Epidermal melanocyte (primary cell): ENCODE measurements around the gene FOXN3.
A peak's percentile ranks its signal among the peaks of the same experiment; 100 is the strongest.

ENCODE experiments used
- DNase-seq: peaks from one replicate; pipeline ENCODE4 v3.0.0; 2011; ENCODE audit warnings: low spot score; ENCODE audit not compliant: insufficient read length

Gene FOXN3

GRCh38 chr14:89409961-89410360 lies 7.1 kb downstream of the FOXN3 start:
- DNase-seq: no peak

GRCh38 chr14:89408907-89409700 lies 7.9 kb downstream of the FOXN3 start:
- no peak for DNase-seq

DNA sequence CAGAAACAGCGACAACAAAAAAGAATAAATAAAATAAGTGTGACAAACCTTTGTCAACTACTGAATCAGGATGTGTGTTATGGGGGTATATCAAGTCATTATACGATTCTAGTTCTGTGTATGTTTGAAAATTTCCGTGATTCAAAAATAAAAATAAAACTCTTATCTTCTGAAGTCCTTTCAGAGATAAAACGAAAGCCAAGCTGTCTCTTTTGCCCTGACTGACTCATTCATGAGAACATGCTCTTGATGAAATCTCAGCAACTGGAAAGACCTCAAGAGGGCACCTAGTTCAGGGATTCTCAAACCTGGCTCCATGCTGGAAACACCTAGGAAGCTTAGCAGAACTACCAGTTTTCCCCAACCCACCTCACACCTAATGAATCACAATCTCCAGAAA lies 9.2 kb downstream of the FOXN3 start:
- DNase-seq: no peak

- DNase-seq: no peak
These were observed 10.1 kb downstream of the FOXN3 start for GRCh38 chr14:89406941-89407340.

GRCh38 chr14:89406361-89406760 lies 10.7 kb downstream of the FOXN3 start:
- no peak for DNase-seq

- no peak for DNase-seq
These were observed 11.3 kb downstream of the FOXN3 start for GRCh38 chr14:89405712-89406111.

GRCh38 chr14:89402363-89402762 lies 14.7 kb downstream of the FOXN3 start:
- no peak for DNase-seq

- no peak for DNase-seq
These were observed 15.3 kb downstream of the FOXN3 start for GRCh38 chr14:89401761-89402160.

GRCh38 chr14:89401241-89401640 lies 15.8 kb downstream of the FOXN3 start:
- DNase-seq: no peak

DNA sequence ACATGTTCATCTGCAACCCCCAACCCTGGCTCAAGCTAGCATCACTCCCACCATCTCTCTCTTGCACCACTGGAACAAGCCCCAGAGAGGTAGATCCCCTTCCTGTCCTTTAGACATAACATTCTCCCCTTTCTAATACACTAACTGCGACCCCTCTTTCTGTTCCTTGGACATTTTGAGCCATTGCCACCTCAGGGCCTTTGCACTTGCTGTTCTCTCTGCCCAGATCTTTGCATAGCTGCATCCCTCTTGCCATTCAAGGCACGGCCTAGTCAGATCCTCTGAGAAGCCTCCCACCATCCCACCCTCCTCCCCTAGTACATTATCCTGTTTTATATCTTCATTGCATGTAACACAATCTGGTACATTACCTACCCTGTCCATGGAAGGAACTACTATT lies 16.5 kb downstream of the FOXN3 start:
- DNase-seq: no peak

DNA sequence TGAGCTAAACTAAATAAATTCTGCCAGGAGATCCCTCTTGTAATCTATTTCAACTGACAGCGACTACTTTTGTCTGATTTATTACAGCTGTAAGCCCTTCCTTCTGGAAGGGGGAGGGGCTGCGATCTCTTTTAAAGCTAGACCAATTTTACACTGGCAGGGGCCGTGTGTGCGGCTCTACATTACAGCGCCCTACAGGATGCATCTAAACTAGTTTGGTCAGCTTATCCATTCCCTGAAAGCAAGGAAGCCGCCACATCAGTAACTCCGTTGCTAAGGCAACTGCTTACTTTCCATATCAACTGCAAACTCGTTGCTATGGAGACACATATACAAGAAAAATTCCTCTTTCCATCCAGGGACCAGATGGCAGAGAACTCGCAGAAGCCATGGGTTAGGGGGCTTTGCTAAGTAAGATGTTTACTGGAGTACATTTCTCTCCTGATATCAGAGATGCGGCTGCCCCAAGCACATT lies 17.4 kb downstream of the FOXN3 start:
- DNase-seq: no peak

GRCh38 chr14:89399157-89399556 lies 17.9 kb downstream of the FOXN3 start:
- no peak for DNase-seq

- DNase-seq: no peak
These were observed 19.3 kb downstream of the FOXN3 start for GRCh38 chr14:89397569-89398230.

DNA sequence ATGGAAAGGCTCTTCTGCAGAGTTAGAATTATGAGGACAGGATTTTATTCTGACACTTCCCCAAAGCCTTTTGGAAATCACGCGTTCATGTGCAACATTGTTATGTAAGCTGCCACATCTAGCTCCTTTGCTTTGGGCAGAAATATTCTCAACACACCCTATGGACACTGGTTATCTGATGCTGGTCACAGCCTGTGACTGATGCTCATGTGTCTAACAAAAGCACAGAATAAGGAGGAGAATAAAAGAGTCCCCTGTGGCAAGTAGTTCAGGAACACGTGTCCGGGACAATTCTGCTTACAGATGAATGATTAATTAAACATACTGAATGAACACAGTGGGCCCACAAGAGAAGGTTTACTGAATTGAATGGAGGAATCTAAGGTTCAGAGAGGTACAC lies 22.1 kb downstream of the FOXN3 start:
- no peak for DNase-seq

DNA sequence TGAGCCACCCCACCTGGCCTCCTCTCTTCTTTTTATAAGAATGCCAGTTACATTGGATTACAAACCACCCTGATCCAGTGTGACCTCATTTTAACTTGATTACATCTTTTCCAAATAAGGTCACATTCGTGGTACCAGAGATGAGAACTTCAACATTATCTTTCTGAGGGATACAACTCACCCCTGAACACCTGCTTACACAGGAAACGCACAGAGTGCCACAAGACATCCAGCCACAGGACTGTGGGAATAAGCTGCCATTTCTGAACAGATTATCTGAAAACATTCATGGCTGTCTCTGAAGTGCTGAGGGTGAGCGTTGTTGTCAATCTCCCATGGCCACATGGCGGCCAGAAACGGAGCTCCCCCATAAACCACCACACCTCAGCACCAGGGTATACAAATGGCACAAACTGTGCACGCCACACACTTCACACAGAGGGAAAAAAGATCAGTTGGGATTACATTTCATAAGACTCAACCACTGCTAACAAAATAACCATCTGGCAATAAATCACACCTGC lies 23.7 kb downstream of the FOXN3 start:
- no peak for DNase-seq

DNA sequence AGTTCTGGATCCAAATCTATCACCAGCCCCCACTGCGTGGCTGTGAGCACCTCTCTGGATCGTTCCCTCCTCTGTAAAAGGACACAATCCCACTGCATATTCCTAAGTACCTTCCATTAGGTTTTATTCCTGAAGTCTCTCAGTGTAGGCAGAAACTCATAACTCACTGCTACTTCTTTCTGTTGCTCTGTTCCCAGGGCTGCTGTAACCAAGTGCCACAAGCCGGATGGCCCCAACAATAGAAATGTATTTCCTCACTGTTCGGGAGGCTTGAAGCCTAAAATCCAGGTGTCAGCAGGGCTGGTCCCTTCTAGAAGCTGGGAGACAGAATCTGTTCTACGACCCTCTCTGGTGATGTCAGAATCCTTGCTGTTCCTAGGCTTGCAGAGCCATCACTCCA lies 24.9 kb downstream of the FOXN3 start:
- no peak for DNase-seq

DNA sequence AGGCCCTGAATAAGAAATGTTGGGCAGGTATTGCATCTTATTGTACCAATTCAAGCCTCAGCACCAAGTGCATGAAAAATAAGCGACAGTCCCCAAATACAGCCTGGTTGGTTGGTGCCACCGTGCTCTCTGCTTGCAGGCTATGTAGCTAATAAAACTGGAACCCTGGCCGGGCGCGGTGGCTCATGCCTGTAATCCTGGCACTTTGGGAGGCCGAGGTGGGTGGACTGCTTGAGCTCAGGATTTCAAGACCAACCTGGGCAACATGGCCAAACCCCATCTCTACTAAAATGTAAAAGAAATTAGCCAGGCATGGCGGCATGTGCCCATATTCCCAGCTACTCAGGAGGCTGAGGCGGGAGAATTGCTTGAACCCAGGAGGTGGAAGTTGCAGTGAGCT lies 25.5 kb downstream of the FOXN3 start:
- no peak for DNase-seq

GRCh38 chr14:89391123-89391522 lies 25.9 kb downstream of the FOXN3 start:
- DNase-seq: no peak

DNA sequence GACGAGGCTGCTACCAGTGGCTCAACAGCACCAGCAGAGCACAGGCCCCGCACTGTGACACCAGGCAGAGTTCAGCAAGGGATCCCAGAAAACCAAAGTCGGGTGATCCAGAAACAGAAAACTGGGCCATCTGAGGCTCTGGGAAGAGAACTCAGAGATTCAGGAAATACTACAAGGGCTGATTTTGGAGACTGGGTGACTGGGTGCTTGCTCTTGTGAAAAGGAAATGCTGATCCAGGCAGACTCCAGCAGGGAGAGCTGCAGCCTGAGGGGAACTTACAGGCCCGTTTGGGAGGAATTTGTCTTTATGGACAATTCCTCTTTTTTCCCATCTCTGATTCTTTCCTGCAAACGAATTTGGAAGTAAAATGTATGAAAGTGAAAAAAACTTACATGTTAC lies 28.2 kb downstream of the FOXN3 start:
- DNase-seq: no peak

- no peak for DNase-seq
These were observed 28.9 kb downstream of the FOXN3 start for GRCh38 chr14:89387922-89388685.

DNA sequence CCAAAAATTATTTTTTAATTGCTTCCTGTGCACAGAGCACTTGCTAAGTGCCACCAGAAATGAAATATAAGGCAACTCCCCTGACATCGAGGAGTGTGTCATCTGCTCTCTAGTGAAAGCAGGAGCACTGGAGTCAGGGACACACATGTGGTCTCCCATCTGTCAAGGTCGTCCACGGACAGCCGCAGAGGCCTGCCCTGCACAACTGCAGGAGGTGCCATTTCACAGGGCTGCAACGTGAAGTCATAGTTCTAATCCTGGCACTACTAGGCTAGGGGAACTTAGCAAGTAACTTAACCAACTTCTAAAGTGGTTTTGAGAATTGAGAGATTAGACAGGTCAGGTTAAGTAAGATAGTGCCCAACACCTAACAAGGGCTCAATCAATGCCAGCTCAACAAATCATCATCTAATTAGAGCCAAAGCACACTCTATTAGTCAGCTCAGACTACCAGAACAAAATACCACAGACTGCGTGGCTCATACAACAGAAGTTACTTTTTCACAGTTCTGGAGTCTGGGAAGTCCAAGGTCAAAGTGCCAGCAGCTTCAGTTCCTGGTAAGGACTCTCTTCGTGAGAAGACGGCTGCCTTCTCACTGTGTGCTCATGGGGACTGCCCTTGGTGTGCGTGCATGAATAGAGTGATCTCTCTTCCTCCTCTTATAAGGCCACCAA lies 30.7 kb downstream of the FOXN3 start:
- DNase-seq: peak; percentile 17
